HG03280 (cell line): ENCODE measurements around the gene RPS6KA6.
"Not testable (repeated sequence)": the region's sequence is repeated elsewhere in the genome, so short reads cannot be mapped to it uniquely, and the experiment has no call there.

Experiments used
- ATAC-seq: cut with Tn5 transposase; IDR thresholded peaks from one replicate; pipeline ENCODE4 v1.9.1; 2021; ENCODE audit warnings: mild to moderate bottlenecking, moderate library complexity; ENCODE audit not compliant: unreplicated experiment

The RPS6KA6 gene

DNA sequence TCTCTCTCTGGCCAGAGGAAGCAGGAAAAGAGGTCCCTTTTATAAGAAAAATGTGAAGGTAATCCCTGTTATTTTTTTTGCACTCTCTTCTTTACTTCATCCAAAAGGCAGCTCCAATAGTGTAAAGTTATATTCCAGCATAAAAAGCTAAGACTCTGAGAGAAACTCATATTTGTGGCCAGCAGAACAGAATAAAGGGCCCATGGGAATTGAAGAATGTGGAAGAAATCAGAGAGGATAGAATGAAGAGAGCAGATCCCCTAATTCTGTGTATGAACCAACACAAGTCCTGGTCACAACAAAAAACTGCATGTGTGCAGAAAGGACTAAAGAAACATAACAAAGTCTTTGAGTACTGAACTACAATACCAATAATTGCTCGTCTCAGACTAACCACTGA is 22.3 kb downstream of the RPS6KA6 start:
- ATAC-seq = no peak

DNA sequence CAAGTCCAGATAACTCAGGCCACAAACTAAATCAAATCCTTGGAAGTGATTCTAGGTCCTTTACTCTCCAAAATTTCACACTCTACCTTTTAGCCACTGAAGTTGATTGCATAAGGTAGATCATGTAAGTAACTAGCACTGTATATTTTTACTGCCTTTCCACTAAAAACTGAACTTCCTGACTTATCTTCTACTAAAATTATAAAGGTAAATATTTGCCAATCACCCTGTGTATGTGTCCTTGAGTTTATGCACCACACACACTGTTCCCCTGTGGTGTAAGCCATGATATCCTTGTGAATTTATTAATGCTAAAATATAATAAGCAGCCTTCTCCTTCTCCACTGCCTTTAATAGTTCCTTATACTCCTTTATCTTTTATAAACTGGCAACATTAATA is 25.6 kb downstream of the RPS6KA6 start:
- no peak for ATAC-seq

DNA sequence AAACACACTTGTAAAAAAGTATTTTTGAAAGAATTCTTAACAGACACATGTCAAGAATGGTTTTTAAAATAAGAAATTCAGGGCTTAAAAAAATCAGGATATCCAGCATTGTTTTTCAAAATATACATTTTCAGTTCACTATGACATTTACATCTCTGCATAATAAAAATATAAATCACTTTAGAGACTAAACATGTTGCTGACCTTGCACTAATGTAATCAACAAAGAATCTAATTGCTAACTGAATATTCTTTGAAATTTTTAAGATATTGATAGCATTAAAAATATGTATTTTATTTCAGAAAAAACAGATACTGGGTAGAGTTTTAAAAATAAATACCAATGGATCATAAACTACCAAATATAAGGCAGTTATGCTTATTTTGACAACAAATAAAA is 26.4 kb downstream of the RPS6KA6 start:
- no peak for ATAC-seq

DNA sequence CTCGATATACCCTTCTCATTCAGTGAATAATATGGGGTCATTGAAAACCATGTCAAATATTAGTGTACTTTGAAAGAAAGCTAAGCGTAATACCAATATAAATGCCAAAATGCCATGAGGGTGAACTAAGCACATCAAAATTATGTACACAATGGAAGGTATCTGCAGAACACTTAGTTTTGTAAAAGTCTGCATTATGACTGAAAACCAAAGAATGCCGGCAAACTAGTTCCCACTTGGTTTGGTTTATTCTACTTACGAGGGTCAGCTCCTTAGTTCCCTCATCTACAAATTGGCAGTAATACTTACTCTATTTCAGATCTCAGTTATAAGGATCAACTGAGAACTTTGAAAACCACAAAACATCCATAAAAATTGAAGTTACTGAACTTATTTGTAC is 27.3 kb downstream of the RPS6KA6 start:
- ATAC-seq = no peak

DNA sequence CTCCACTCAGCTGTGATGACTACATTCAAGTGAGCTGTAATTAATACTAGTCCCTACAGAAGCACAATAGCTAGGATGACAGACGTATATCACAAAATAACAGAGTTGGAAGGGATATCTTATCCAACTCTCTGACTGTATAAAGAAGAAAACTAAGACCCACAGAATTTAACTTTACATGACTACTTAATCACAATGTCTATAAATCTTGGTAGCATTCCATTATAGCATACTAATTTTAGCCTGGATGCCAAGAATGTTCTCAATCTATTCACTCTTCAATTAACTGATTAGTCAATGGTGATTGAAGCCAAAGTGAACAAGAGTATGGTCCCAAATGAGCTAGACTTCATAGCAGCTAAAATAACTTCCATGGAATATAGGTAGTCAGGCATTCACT is 31.2 kb downstream of the RPS6KA6 start:
- ATAC-seq = no peak

DNA sequence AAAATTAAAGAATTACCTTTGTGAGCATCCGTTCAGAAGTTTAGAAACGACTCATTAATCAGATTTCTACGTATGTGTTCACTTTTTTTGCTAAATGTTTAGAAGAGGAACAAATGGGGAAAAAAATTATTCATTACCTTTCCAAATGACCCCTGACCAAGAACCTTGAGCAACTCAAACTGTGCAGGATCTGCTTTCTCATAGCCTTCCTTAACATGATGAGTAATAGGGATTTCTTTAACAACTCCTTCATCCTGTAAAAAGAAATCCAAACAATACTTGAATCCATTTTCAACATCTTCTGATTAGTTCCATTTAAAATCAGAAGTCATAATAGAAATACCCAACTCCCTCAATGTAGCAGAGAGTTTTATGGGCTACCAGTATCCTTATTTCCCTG is 32.1 kb downstream of the RPS6KA6 start:
- ATAC-seq = no peak

DNA sequence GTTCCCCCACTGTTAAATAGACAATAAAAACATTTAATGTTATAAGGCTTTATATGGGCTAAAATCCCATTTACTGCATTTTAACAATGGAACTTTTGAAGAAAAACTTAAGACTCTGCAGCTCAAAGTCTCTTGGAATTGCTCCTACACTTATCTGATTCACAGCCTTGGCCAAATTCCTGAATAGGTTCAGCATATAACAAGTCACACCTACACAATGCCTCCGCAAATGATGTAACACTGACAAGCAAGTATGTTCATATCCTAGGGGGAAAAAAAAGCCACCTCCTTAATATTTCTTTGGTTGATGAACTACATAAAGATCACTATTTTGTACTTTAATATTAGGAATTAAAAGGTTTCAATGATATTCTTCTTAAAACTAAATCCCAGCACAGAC is 34.5 kb downstream of the RPS6KA6 start:
- no peak for ATAC-seq

DNA sequence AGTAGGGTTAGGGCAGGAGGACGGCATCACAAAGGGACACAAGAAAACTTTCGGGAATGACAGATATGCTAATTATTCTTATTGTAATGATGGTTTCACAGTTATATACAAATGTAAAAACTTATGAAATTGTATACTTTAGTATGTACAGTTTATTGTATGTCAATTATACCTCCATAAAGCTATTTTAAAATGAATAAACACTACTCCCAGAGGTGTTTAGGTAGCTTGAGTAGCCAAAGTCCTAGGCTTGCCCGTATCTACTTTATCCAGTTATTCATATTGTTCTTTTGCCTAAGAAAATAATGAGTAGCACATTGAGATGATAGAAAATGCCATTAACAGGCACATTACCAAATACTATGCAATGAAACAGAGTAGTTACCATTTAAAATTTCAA is 43.0 kb downstream of the RPS6KA6 start:
- no peak for ATAC-seq

DNA sequence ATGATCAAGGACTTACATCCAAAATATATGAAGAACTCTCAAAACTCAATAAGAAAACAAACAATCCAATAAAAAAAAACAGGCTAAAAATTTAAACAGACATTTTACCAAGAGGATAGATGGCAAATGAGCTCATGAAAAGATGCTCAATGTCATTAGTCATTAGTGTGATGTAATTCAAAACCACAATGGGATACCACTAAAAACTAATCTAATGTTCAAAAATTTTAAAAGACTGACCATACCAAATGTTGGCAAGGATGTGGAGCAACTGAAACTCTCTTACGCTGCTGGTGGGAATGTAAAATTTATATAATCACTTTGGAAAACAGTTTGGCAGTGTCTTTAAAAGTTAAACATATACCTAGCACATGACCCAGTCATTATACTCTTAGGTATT is 43.7 kb downstream of the RPS6KA6 start:
- ATAC-seq = no peak

DNA sequence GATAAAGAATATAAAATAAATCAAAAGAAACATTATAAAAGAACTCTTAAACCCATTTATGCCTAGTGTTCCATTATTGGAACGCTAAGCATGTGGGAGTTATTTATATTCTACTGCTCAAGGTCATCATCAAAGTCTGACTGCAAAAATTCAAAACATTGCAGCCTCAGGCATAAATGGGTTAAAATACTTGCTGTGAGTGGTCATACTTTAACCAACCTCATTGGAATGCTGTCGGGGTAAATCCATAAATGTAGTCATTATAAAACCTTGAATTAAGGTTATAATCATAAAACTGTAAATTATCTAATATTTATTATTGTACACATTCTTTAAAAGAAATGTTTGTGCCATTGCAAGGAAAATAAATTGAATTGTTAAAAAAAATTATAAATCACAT is 55.0 kb downstream of the RPS6KA6 start:
- ATAC-seq = no peak

DNA sequence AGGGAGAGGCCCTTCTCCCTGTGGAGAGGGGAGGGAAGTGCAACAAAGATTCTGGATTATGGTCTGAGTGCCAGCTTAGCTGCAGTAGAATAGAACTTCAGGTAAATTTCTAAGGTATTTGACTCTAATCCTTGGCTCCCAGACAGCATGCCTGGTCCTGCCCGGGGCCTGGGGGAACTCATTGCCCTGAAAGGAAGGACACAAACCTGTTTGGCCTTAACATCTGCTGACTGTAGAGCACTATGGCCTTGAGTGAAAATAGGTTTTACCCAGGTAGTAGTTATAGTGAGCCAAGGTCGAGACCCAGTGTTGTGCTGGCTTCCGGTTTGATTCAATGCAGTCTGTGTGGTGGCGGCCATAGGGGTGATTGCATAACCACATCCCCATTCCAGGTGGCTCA is 64.4 kb downstream of the RPS6KA6 start:
- no peak for ATAC-seq

DNA sequence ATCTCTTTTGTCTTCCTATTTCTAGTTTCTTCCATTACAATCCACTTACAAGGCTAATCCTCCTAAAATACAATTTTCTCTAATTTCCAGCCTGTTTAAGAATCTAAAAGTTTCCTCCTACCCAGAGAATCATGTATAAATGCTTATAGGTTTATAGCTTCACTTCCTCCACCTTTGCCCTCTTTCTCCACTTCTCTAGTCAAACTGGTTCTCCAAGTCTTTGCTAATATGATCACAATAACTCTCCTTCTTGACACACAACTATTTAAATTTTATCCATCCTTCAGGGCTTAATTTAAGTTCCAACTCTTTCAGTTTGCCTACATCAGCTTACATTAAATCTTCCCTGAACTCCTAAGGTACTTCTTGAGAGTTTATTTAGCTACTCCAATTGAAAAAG is 69.2 kb downstream of the RPS6KA6 start:
- ATAC-seq = no peak

DNA sequence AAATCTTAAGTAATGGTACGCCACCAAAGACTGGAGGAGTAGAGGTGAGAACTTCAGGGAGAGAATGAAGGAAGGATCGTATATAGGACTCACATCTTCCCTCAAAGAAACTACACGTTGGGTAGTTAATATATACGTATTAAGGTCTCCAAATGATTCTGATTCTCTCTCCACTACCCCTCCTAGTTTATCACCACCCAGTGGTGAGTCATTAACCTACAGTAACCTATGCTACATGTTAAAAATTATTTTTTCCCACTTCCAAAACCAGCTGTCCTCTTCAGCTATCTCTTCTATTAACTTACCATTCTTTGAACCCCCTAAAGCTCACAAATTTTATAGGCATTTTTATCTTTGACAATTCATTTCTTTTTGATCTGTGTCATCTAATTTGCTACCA is 69.7 kb downstream of the RPS6KA6 start:
- ATAC-seq = no peak

DNA sequence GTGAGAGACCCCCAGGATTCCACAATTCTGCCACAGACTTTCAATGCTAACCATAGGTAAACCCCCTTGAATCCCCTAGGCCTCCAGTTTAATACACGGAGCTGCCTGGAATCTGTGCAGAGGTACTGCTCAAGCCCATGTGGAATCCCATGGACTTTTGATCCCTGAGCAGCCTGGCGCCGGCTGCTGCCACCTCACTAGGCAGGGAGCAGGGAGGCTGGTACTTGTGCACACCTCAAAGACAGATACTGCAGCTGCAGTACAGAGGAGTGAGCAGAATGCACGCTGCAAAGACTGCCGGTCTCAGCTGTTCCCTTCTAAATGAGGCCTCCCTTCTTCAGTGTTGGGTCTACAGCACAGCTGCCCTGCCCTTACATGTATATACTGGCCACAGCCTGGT is 79.4 kb downstream of the RPS6KA6 start:
- ATAC-seq = no peak

DNA sequence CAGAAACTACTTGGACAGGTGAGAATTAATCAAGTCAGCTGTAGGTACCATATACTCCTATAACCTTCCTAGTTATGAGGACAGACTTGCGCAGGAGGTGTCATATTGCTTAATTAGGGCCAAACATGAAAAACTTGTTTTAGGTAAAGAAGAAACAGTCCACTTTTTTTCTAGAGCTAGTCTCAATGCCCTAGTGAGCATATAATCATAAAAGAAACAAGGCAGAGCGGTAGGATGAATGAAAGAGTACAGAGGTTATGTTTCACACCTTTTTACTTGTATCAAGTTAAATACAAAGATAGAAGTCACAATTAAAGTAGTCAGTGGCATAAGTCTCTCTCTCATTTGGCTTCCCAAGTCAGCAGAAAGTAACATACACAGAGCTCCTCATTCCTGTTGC is 88.9 kb downstream of the RPS6KA6 start:
- ATAC-seq = no peak

DNA sequence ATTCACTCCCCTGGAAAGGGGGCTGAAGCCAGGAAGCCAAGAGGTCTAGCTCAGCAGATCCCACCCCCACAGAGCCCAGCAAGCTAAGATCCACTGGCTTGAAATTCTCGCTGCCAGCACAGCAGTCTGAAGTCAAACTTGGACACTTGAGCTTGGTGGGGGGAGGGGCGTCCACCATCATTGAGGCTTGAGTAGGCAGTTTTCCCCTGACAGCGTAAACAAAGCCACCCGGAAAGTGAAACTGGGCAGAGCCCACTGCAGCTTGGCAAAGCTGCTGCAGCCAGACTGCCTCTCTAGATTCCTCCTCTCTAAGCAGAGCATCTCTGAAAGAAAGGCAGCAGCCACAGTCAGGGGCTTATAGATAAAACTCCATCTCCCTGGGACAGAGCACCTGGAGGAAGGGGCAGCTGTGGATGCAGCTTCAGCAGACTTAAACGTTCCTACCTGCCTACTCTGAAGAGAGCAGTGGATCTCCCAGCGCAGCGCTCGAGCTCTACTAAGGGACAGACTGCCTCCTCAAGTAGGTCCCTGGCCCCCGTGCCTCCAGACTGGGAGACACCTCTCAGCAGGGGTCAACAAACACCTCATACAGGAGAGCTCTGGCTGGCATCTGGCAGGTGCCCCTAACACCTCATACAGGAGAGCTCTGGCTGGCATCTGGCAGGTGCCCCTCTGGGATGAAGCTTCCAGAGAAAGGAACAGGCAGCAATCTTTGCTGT is 108.4 kb downstream of the RPS6KA6 start:
- ATAC-seq = not testable (repeated sequence)

DNA sequence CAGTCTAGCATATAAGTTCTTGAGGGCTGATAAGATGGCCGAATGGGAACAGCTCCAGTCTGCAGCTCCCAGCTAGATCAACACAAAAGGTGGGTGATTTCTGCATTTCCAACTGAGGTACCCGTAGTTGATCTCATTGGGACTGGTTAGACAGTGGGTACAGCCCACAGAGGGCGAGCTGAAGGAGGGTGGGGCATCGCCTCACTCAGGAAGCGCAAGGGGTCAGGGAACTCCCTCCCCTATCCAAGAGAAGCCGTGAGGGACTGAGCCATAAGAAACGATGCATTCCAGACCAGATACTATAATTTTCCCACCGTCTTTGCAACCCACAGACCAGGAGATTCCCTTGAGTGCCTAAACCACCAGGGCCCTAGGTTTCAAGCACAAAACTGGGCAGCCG is 109.0 kb downstream of the RPS6KA6 start:
- ATAC-seq = no peak

DNA sequence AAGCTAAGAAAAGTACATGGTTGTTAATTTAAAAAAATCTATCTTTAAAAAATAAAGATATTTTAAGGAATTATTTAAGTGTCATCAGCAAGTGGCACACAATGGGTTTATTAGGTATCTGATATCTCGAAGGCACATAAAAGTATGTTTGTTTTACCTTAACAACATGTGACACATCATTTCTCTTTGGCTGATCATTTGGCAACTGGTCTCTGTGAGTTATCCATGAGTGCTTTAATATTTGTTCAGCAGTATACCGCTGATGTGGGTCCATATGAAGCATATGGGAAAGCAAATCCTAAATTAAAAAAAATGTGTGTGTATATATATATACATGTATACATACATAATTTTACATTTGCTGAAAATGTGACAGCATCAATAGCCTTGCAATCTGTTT is 123.2 kb downstream of the RPS6KA6 start:
- ATAC-seq = no peak

DNA sequence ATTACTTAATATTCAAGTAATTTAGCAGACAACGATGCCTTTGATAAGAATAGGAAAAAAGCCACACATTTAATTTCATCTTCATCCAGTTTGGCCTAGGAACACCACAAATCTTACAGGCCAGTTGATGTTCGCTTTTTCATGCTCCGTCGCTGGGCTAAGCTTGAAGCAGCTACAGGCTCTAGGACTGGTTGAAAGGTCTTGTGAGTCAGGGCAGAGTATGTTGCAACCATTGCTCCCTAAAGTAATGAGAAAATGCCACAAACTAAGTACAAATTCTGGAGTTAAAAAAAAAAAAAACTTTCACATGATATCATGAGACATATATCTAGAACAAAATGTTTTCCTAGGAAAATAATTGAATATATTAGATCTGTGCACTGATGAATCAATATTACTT is 123.8 kb downstream of the RPS6KA6 start:
- no peak for ATAC-seq

DNA sequence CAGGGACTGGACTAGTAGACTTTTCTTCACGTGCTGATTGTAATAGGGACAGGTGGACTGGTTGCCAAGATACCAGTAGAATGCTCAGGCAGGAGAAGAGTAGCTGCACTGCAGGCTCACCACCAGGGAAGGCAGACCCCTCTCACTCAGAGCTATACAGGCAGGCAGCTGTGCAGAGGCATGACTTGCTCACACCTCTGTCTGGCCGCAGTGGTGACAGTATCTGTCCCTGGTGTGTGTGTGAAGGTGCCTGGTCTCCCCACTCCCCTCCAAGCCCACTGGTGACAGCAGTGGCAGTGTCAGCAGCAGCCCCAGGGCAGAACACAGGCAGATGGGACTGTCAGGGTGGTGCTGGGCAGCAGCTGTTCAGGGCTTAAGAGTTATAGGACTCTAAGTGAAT is 140.7 kb downstream of the RPS6KA6 start:
- no peak for ATAC-seq

DNA sequence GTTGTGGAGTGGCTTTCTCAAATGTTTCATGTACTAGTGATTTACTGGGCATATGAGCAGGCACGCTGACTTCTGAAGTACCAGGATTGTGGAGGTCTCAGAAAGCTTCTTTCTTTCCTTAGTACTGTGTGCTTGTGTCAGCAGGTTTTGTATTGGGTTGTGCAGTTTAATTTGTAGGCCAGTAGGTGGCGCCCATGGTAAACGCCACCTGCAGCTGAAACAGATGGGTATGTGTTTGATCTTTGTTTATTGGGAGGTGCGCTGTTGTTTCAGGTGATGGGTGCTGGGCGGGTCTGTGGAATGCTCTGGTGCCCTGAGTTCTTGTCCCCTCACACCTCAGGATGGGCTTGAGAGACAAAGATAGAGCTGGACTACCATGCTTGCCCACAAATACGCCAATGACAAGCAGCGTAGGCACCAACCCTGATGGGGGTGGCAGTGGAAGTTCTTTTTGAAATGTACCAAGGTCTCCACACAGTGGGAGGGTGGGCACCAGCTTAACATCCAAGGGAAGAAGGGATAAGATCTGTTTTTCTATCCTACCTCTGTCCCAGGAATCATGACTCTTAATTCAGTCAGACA is 141.5 kb downstream of the RPS6KA6 start:
- ATAC-seq = peak; percentile 85

DNA sequence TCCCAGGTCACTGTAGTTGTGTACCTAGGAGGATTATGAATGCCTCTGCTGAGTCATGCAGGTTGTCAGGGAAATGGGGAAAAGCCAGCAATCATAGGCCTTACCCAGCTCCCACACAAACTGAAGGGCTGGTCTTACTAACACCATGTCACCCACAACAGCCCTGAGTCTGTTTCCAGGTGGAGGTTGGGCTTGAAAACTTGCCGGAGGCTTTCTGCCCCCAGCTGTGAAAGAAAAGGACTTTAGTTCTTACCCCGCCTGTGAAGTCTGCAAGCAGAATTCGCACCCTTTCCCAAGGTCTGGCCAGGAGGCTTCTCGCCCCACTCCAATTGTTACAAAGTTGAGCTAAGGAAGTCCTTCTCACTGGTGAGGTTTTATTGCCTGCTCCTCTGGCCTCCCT is 143.9 kb downstream of the RPS6KA6 start:
- no peak for ATAC-seq
